Heart left ventricle (tissue), 16 donors: ENCODE results near the gene MTX2. TPM values are rescaled to one million over a fixed set of nuclear protein-coding genes. Genes with fewer than 3 reads are reported as not detected.

Source experiments
- ATAC-seq, 4 donors: fragments of 200-7000 bp; cut with Tn5 transposase; one replicate each; pipeline ENCODE4 v1.9.1; 2020 to 2022; ENCODE audit warnings: moderate library complexity in 4 of 4, mild to moderate bottlenecking in 3 of 4, moderate number of reproducible peaks in 1 of 4
- DNase-seq, 5 donors: peaks; one replicate each; pipeline ENCODE4 v3.0.0-alpha.2; 2020
- H3K27ac ChIP-seq, 12 donors: fragments of 200-600 bp; sonication (generic) in 4 of 12; one replicate each; pipeline versions ENCODE4 v1.5.0 to v1.8.0; 2016 to 2022; ENCODE audit warnings: mild to moderate bottlenecking in 2 of 12
- H3K27me3 ChIP-seq, 9 donors: fragments of 200-600 bp; sonication (generic) in 2 of 9; one replicate each; pipeline versions ENCODE4 v1.5.1 to v1.8.0; 2016 to 2022; ENCODE audit warnings: mild to moderate bottlenecking in 3 of 9
- H3K36me3 ChIP-seq, 9 donors: fragments of 200-600 bp; sonication (generic) in 2 of 9; one replicate each; pipeline versions ENCODE4 v1.5.0 to v1.8.0; 2018 to 2022; ENCODE audit warnings: mild to moderate bottlenecking in 2 of 9
- H3K4me1 ChIP-seq, 12 donors: fragments of 200-600 bp; sonication (generic) in 4 of 12; one replicate each; pipeline versions ENCODE4 v1.5.0 to v1.8.0; 2016 to 2022; ENCODE audit warnings: mild to moderate bottlenecking in 3 of 12
- H3K4me3 ChIP-seq, 12 donors: fragments of 200-600 bp; sonication (generic) in 4 of 12; one replicate each; pipeline versions ENCODE4 v1.5.0 to v1.8.0; 2017 to 2022; ENCODE audit warnings: mild to moderate bottlenecking in 9 of 12, moderate library complexity in 4 of 12
- H3K9me3 ChIP-seq, 12 donors: fragments of 200-600 bp; sonication (generic) in 4 of 12; one replicate each; pipeline versions ENCODE4 v1.5.0 to v1.8.0; 2016 to 2022; ENCODE audit warnings: mild to moderate bottlenecking in 1 of 12
- CTCF ChIP-seq, 12 donors: fragments of 200-600 bp; sonication (generic) in 4 of 12; IDR thresholded peaks; one replicate each; pipeline versions ENCODE4 v1.5.0 to v1.8.0; 2018 to 2022; ENCODE audit warnings: antibody characterized with exemption in 12 of 12, mild to moderate bottlenecking in 5 of 12
- POLR2A ChIP-seq, 2 donors: fragments of 450-650 bp; IDR thresholded peaks; one replicate each; pipeline ENCODE4 v1.6.1; 2017; ENCODE audit warnings: antibody characterized with exemption in 2 of 2, mild to moderate bottlenecking in 2 of 2, moderate library complexity in 2 of 2
- WGBS, 4 donors: extraction: QIAGEN DNeasy Blood & Tissue Kit in 2 of 4; methylation state at CpG; one replicate each; pipeline versions ENCODE4 v1.1.5 to v1.1.7; 2013 to 2018; 5-methylcytosine and 5-hydroxymethylcytosine counted together
- intact Hi-C, 10 donors: fragments of 100-400 bp; cut with DNase I; formaldehyde crosslinking; loops; one replicate each; pipeline versions ENCODE4 v1.11.1 to v1.14.2; 2022
- polyA plus RNA-seq, 2 donors: library from polyadenylated mRNA; stranded (reverse); fragments of 200-250 nt; gene quantifications; one replicate each; pipeline ENCODE4 v1.2.3, GENCODE V29; 2013
- total RNA-seq, 9 donors: library from RNA; depleted of rRNA in 2 of 9; stranded (reverse); fragments of >200 nt in 2 of 9; fragmentation: NEBNext Ultra II Directional in 3 of 9; extraction: Animal tissue kit (Norgen Biotek cat#: 25700) in 3 of 9; gene quantifications; one replicate each; pipeline versions ENCODE4 v1.1.0 to v1.2.4, GENCODE V29; 2016 to 2023
- donor health status: ischemic (EF 13 %, LVEDD 7.1; RV severe dilation, severe dysfunction).
- donor health status: healthy with polysubstance abuse.
- donor health status: DM: no; HTN: yes; CAD: no.
- donor health status: DM: no; HTN: no; CAD: no.
- donor health status: ischemic (EF 25% LVEDD 6.9; RV normal size, moderate dysfunction).
- donor health status: ischemic (EF 25% LVEDD 5.7; RV mildly dilated, moderate dysfunction).
- donor health status: healthy.
- donor health status: DM: yes; HTN: yes; CAD: no.
- donor health status: ischemic (EF 35%, LVEDD 5.7; RV mildly dilated, moderate dysfunction).
- donor health status: nonischemic (EF 11% LVEDD 7.7; RV severe dilation, severe dysfunction).
- donor health status: DM: yes; HTN: yes; CAD: no.
- donor health status: PGD.
- donor health status: ischemic (EF 29% LVEDD 5.4; RV normal size, mild dysfunction).
- donor health status: nonischemic (EF 23%, LVEDD 6.1; RV moderate dilation, normal function).

Gene MTX2
- total and polyA plus RNA-seq, 11 donors = 37.6 to 79.7 (median 44.7) TPM

GRCh38 chr2:176378323-176378722, 109.1 kb downstream of the MTX2 start:
- ATAC-seq (no peak), DNase-seq (no peak)
- Histone ChIP-seq H3K4me3 (no peak overlapping the region), H3K4me1 (no peaks in the 10 kb centered on the region), H3K9me3 (peaks cover 0 to 35% (median 17%) of the 10 kb centered on the region in 12 donors), H3K27ac (no peak overlapping the region), H3K36me3 (no peaks in the 10 kb centered on the region), H3K27me3 (no peaks in the 10 kb centered on the region)
- WGBS, 4 donors = 88 to 95% (median 92%) methylated on average over 1 of the region's 1 CpG
- TF ChIP-seq CTCF (IDR thresholded peaks at IDR 0.05) (no peak), POLR2A (IDR thresholded peaks at IDR 0.05) (no peak)
- intact Hi-C loops = no loop called here

- Histone ChIP-seq H3K9me3 (peaks cover 0 to 35% (median 17%) of the 10 kb centered on the region in 12 donors), H3K36me3 (no peaks in the 10 kb centered on the region), H3K4me3 (no peak overlapping the region), H3K27me3 (no peaks in the 10 kb centered on the region), H3K4me1 (no peaks in the 10 kb centered on the region), H3K27ac (no peak overlapping the region)
- intact Hi-C loops = no loop called here
- WGBS, 4 donors = 86 to 97% (median 92%) methylated on average over 1 of the region's 1 CpG
- ATAC-seq (no peak), DNase-seq (no peak)
- TF ChIP-seq POLR2A (IDR thresholded peaks at IDR 0.05) (no peak), CTCF (IDR thresholded peaks at IDR 0.05) (no peak)
These were observed 111.1 kb downstream of the MTX2 start for GRCh38 chr2:176380341-176380740.

- H3K27ac ChIP-seq = no peak overlapping the region
- H3K27me3 ChIP-seq = no peaks in the 10 kb centered on the region
- intact Hi-C loops = no loop called here
- H3K36me3 ChIP-seq = no peaks in the 10 kb centered on the region
- no peaks in the 10 kb centered on the region for H3K4me1 ChIP-seq
- ATAC-seq (no peak), DNase-seq (no peak)
- TF ChIP-seq CTCF (IDR thresholded peaks at IDR 0.05) (no peak), POLR2A (IDR thresholded peaks at IDR 0.05) (no peak)
- H3K4me3 ChIP-seq = no peak overlapping the region
- H3K9me3 ChIP-seq = peaks cover 0 to 24% (median 9%) of the 10 kb centered on the region in 12 donors
These were observed 113.9 kb downstream of the MTX2 start for GRCh38 chr2:176383100-176383499.

GRCh38 chr2:176383836-176384442, 114.7 kb downstream of the MTX2 start:
- no peaks in the 10 kb centered on the region for H3K36me3 ChIP-seq
- no peaks in the 10 kb centered on the region for H3K4me1 ChIP-seq
- ATAC-seq = no peak
- 74 to 85% (median 80%) methylated on average over 3 of the region's 3 CpGs for WGBS, 4 donors
- H3K27me3 ChIP-seq = no peaks in the 10 kb centered on the region
- TF ChIP-seq POLR2A (IDR thresholded peaks at IDR 0.05) (no peak), CTCF (IDR thresholded peaks at IDR 0.05) (no peak)
- H3K9me3 ChIP-seq = peaks cover 0 to 15% (median under 1%) of the 10 kb centered on the region in 12 donors
- no peak overlapping the region for H3K27ac ChIP-seq
- no peak for DNase-seq
- H3K4me3 ChIP-seq = no peak overlapping the region
- intact Hi-C loops = no loop called here
